ENCODE results near the gene FNIP1. TPM values are rescaled to one million over a fixed set of nuclear protein-coding genes. Genes with fewer than 3 reads are reported as not detected.

Gene FNIP1
- total and polyA plus RNA-seq, 9 of the 15 experiments (the other 6 are each of a cell fraction or from before 2014, with no cell fraction given): 5.0 to 32.8 (median 18.4) TPM

DNA sequence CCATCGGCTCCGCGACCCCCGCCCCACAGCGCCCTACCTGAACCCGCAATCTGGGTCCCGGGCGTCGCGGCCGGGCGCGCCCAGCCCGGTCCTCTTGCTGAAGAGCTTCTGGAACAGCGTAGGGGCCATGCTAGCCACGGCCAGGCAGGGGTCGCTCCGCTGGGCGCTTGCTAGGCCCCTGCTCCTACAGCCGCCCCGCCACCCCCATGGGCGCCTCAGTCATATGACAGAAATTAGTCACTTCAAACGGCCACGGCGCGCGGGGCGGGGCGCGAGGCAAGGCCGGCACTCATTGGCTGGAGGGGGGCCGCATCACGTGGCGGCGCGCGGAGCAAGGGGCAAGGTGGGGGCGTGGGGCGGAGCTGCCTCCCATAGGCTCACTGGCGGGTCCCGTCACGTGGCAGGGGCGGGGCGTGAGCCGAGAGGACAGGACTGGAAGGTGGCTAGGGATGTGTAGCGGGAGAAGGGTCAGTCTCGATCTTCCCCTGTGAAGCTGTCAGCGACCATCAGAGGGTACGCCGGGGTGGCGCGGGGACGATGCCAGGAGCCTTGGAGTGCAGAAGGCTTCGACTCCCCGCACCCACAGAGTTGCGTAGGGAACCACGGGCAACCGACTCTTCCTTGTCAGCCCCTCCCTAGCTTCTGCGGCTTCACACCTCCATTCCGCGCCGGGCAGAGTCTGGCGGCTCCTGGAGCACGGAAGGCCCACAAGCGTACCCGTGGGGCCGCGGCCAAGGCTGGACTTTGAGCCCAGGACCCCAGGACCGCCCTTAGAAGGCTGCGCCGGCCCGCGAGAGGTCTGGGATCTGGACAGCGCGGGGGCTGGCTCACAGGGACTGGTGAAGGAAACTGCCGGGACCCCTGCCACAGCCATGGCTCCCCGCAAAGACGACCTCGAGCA, at the start of gene FNIP1 (continued):
- TF ChIP-seq MGA (IDR thresholded peaks at IDR 0.05) (peak; percentile 97), NCOA1 (IDR thresholded peaks at IDR 0.05; ENCODE audit: low read depth) (no peak), ZNF583 (CRISPR knock-in tag; IDR thresholded peaks at IDR 0.05) (peak; percentile 72; the same call in 1 of the 2 replicates), GABPB1 (CRISPR knock-in tag; IDR thresholded peaks at IDR 0.05) (peak; percentile 66; the same call in 1 of the 2 replicates), SAP30 (IDR thresholded peaks at IDR 0.05; ENCODE audit: borderline replicate concordance, insufficient read depth, low read depth, low read length, poor library complexity, severe bottlenecking) (no peak), ZNF165 (CRISPR knock-in tag; IDR thresholded peaks at IDR 0.05; ENCODE audit: borderline replicate concordance) (peak; percentile 82; the same call in 1 of the 2 replicates), DNMT1 (IDR thresholded peaks at IDR 0.05) (no peak), THRAP3 (IDR thresholded peaks at IDR 0.05; ENCODE audit: borderline replicate concordance) (no peak), POLR2AphosphoS2 (IDR thresholded peaks at IDR 0.05; ENCODE audit: low read length) (no peak), XRCC5 (IDR thresholded peaks at IDR 0.05; ENCODE audit: low read depth, low read length) (no peak), RFX1 (IDR thresholded peaks at IDR 0.05) (peak; percentile 40; the same call in 1 of the 2 replicates), SMAD3 (CRISPR knock-in tag; conservative IDR thresholded peaks at IDR 0.05) (peak; percentile 79), ZNF76 (CRISPR knock-in tag; IDR thresholded peaks at IDR 0.05; ENCODE audit: borderline replicate concordance) (peak; percentile 67; the same call in 1 of the 2 replicates), CEBPG (CRISPR knock-in tag; IDR thresholded peaks at IDR 0.05) (no peak), CEBPG (tag; conservative IDR thresholded peaks at IDR 0.05 in 1 of 2, IDR thresholded peaks at IDR 0.05 in 1 of 2) (no peak), ZNF324 (CRISPR knock-in tag; IDR thresholded peaks at IDR 0.05) (no peak), PHB (CRISPR knock-in tag; IDR thresholded peaks at IDR 0.05) (no peak; the same call in 1 of the 2 replicates), FOXK1 (CRISPR knock-in tag; IDR thresholded peaks at IDR 0.05; ENCODE audit: borderline replicate concordance) (peak; percentile 92)

All from K562 (cell line).